ENCODE data around the gene MRPS2.
"Not testable (repeated sequence)": the region's sequence is repeated elsewhere in the genome, so short reads cannot be mapped to it uniquely, and the experiment has no call there.

GRCh38 chr9:135534192-135534711 lies 33.8 kb downstream of the MRPS2 start:
- not testable (repeated sequence) for TF ChIP-seq POLR2A, CTCF (IDR thresholded peaks at IDR 0.05)

Measured in body of pancreas (tissue), 4 donors.